Nasal cavity respiratory epithelium epithelial cell of viscerocranial mucosa (primary cell): ENCODE measurements around the gene LDAH. TPM values are rescaled to one million over a fixed set of nuclear protein-coding genes. Genes with fewer than 3 reads are reported as not detected.

ENCODE experiments used
- total RNA-seq: library from RNA; depleted of rRNA; stranded (reverse); fragments of >200 nt; gene quantifications from 2 replicates; pipeline ENCODE4 v1.2.3, GENCODE V29; 2014

LDAH gene
- 10.3 and 20.0 TPM in 2 replicates for total RNA-seq

DNA sequence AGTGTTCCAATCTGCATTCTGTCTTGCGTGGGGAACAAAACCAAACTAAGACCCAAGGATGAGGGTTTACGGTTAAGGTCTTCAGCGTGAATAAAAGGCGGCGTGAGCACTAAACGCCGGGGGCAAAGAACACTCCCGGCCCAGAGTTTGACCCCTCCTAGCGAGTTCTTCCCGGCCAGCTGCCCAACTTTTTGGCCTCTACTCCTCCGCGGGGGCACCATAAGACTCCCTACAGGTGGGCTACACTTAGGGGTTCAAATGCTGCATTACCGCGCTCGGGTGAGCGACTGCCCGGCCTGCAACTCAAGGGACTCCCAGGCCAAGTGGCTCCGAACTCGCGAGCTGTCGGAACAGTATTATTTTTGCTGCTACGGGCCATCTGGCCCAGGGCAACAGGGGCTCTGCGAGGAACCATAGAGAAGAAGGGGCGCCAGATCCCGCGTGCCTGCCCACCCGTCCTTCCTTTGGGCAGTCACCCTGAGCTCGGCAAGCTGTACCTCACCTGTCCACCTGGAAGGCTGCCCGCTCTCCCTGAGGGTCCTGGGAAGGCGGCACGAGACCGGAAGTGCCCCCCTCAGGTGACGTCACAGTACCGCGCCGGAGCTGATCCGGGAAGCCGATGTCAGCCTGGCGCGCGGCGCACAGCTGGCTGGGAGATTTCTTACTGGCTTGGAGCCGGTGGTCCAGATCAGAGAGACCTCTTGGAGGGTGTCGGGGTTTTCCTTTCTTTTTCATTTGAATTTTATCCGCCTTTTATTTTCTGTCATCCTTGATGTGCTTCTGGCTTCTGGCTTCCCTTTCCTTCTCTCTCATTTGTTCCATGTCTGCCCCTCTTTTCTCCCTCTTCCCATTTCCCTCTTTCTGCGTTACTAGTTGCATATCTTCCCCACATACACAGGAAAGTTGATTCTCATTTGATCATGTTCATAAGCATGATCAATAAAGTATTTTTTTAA lies at the start of gene LDAH:
LDAH (minus strand) TSS at position 567 of the 956 bp plus-strand sequence. CDS start 21,638 bp downstream, outside the sequence.

DNA sequence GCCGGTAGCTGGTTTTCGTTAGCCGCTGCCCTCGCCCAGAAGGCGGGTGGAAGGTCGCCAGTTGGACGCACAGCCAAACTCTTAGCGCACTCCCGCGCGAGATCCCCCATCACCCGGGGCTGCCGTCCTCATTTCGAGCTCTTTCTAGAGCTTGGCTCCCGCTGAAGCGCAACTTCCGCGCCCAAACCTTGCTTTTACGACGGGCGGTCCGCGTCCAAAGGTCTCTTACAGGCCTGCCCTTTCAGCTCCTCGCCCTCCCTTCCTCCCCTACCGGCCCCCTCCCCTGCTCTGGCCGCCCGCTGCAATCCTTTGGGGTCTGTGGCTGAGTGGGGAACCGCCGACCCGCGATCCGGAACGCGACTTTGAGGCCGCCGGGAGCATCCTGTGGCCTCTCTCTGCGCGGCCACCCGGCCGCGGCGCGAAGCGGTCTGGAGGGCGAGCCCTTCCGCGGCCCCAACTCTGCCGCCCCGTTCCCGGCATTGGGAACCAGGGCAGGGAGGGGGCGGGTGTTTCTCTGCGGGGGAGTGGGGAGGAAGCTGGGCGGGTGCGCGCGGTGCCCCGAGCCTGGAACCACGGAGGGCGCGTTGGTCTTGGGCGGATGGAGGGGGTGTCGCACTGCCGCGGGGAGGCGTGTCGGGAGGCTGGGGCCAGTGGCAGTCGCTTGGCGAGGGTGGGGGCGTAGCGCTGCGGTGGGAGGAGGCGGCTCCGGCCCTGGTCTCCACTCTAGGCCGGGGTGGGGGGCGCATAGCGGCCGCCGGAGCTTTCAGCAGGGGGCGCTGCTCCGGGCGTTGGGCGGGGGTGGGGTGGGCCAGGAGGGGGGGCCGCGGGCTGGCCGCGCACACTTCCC lies 156.4 kb downstream of the LDAH start, which contains the start of gene GDF7:
GDF7 (plus strand) TSS at position 841 of the 847 bp plus-strand sequence. CDS start 96 bp downstream, outside the sequence.

DNA sequence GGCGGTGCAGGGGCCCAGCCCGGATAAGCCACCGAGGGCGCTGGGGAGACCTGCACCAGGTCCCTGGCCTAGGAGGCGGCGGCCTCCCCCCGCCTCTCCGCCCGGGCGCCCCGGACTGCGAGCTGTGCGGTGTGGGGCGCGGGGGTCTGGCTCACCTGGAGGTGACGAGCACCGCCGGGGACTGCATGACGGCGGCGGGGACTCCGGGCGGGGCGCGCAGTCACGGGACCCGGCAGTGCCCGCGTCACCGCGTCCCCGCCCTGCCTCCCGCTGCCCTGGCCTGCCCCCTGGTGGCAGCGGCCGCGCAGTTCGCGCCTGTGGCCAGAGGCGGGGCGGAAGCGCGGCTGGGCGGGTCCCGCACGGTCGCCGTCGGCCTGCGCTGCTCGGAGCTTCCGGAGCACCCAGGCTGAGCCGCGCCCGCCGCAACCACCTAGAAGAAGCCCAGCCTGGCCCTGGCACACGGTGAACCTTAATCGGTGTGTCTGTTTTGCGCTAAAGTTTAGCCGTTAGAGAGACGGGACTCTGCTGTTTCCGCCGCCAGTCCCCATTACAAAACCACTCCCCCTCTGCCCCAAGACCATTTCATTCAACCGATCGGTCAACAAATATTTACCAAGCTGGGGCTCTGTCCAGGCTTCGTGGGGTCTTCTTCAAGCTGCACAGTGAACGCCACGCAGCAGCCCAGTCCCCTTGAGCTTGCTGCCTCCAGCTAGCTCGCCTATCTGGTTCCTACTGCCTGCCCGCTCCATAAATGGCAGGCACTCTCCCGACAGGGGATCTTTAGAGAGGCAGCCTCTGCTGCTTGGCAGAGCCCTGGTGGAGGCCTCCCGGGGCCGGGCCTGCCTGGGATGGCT lies 171.8 kb downstream of the LDAH start, which contains the start of gene HS1BP3:
HS1BP3 (minus strand) TSS at position 222 of the 854 bp plus-strand sequence; CDS start at position 187, 35 bp downstream.

Other genes starting within 250 kb of the LDAH start
- gene HS1BP3, start 172.0 kb downstream of the LDAH start, total RNA-seq: 29.4 and 40.8 TPM in 2 replicates
- under 0.01 TPM in 2 replicates for gene GDF7, start 156.0 kb downstream of the LDAH start, total RNA-seq
- gene APOB, start 221.0 kb upstream of the LDAH start, total RNA-seq: under 0.01 TPM in 2 replicates